WI38 (cell line): ENCODE measurements around the gene SLC1A4.
"Not testable (repeated sequence)": the region's sequence is repeated elsewhere in the genome, so short reads cannot be mapped to it uniquely, and the experiment has no call there.

Experiments used
- H3K4me3 ChIP-seq: 2 replicates; pipeline ENCODE4 v1.5.1; 2011; ENCODE audit warnings: low read depth, mild to moderate bottlenecking, control low read depth, low read length
- CTCF ChIP-seq: IDR thresholded peaks from 2 replicates; pipeline ENCODE4 v1.5.1; 2012; ENCODE audit warnings: low read depth, mild to moderate bottlenecking, control low read depth, low read length

Gene SLC1A4

GRCh38 chr2:65015731-65016130, 26.5 kb downstream of the SLC1A4 start:
- no peak for TF ChIP-seq CTCF
- H3K4me3 ChIP-seq: no peak overlapping the region

- TF ChIP-seq CTCF: no peak
- H3K4me3 ChIP-seq: no peak overlapping the region
Measured at GRCh38 chr2:65016789-65017188, 27.6 kb downstream of the SLC1A4 start.

GRCh38 chr2:65017335-65017734, 28.1 kb downstream of the SLC1A4 start:
- TF ChIP-seq CTCF: no peak
- no peak overlapping the region for H3K4me3 ChIP-seq

GRCh38 chr2:65018141-65018582, 29.0 kb downstream of the SLC1A4 start:
- H3K4me3 ChIP-seq: no peak overlapping the region
- TF ChIP-seq CTCF: no peak

GRCh38 chr2:65019010-65019409, 29.8 kb downstream of the SLC1A4 start:
- H3K4me3 ChIP-seq: no peak overlapping the region
- no peak for TF ChIP-seq CTCF

- no peak overlapping the region for H3K4me3 ChIP-seq
- no peak for TF ChIP-seq CTCF
Measured at GRCh38 chr2:65019675-65020195, 30.5 kb downstream of the SLC1A4 start.

- H3K4me3 ChIP-seq: not testable (repeated sequence)
Measured at GRCh38 chr2:65020251-65020650, 31.1 kb downstream of the SLC1A4 start.

GRCh38 chr2:65020943-65021528, 31.8 kb downstream of the SLC1A4 start:
- no peak overlapping the region for H3K4me3 ChIP-seq
- no peak for TF ChIP-seq CTCF
